ENCODE data around the gene CNTN4.

- no peak for TF ChIP-seq JUN (CRISPR knock-in tag; IDR thresholded peaks at IDR 0.05)
- no peak for TF ChIP-seq CTCF (IDR thresholded peaks at IDR 0.05)
- no peak for TF ChIP-seq USF2 (CRISPR knock-in tag; IDR thresholded peaks at IDR 0.05)
Observed at GRCh38 chr3:2261747-2262146, 163.1 kb downstream of the CNTN4 start.
